ENCODE results near the gene CYP2U1. TPM values are rescaled to one million over a fixed set of nuclear protein-coding genes. Genes with fewer than 3 reads are reported as not detected.

The CYP2U1 gene
- total RNA-seq = 10 to 100 TPM; 14.9 to 34.0 (median 27.3) TPM

DNA sequence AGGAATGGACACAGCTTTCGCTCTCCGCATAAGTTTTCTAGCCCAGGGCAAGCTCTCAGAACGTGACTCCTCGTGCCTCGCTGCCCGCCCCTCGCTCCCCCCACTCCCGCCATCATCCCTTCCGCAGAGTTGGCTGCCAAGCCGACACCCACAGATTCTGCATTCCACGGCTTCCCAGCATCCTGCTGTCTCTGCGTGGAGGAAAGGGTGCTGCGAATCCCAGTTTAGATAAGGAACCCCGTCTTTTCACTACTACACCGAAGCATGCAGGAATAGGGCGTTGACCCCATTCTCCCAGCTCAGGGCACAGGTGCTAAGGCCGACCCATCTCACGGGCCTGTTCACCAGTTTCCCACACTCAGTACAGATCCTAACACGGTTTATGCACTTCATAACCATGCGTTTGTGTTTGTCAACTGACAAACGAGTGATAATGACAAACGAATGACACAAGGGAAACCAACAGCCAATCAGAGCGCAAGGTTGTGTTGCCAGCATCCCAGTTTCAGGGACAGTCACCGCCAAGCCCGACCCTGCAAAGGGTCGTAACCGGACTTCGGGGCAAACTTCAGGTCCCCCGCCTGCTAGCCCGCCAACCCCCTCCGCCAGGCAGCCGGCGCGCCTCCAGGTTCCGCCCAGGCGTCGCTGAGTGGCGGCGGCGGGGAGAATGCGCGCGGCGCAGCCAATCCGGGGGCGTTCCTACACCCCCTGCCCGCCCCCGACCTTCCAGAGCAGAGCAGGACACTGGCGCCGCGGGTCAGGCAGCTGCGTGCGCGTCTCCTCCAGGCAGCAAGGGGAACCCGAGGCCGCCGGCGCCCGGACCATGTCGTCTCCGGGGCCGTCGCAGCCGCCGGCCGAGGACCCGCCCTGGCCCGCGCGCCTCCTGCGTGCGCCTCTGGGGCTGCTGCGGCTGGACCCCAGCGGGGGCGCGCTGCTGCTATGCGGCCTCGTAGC lies at the start of gene CYP2U1:
Gene CYP2U1 (plus strand): TSS at position 729 of the 954 bp plus-strand sequence. CDS start 95 bp downstream, at position 824.
- peak; percentile 97 for ATAC-seq
- Histone ChIP-seq H3K9me3 (no peaks in the 10 kb centered on the region), H3K27ac (peak within 1 kb of the TSS; percentile 63 to 91 (median 90)), H3K4me3 (peak within 1 kb of the TSS; percentile 69 to 76), H3K4me1 (peaks cover 6 to 37% (median 8%) of the 10 kb centered on the region in 3 donors), H3K27me3 (no peaks in the 10 kb centered on the region), H3K36me3 (no peaks in the 10 kb centered on the region)
- 0 to 1% methylated on average over 2 to 14 of the region's 78 CpGs for WGBS, 2 donors (ENCODE audit: low coverage in 1 of 2)
- TF ChIP-seq POLR2AphosphoS5 (IDR thresholded peaks at IDR 0.05) (peak; percentile 65), CTCF (IDR thresholded peaks at IDR 0.05) (peak in 3 of 4 experiments; percentile 45 to 54 (median 47)), POLR2A (IDR thresholded peaks at IDR 0.05) (peak; percentile 74 to 83), EP300 (IDR thresholded peaks at IDR 0.05) (no peak)

- Histone ChIP-seq H3K36me3 (no peaks in the 10 kb centered on the region), H3K9me3 (no peaks in the 10 kb centered on the region), H3K4me3 (no peak overlapping the region), H3K4me1 (peaks cover 0 to 11% (median 2%) of the 10 kb centered on the region in 3 donors), H3K27ac (no peak overlapping the region), H3K27me3 (no peaks in the 10 kb centered on the region)
- no peak for ATAC-seq
- no peak for TF ChIP-seq POLR2AphosphoS5 (IDR thresholded peaks at IDR 0.05)
- TF ChIP-seq POLR2A (IDR thresholded peaks at IDR 0.05) = no peak
- TF ChIP-seq CTCF (IDR thresholded peaks at IDR 0.05) = no peak
- TF ChIP-seq EP300 (IDR thresholded peaks at IDR 0.05) = no peak
Observed at GRCh38 chr4:107885865-107886264, 45.5 kb upstream of the CYP2U1 start.

GRCh38 chr4:107888237-107888636 lies 43.1 kb upstream of the CYP2U1 start:
- no peak overlapping the region for H3K27ac ChIP-seq
- ATAC-seq = no peak

GRCh38 chr4:107890779-107891178 lies 40.6 kb upstream of the CYP2U1 start:
- H3K27me3 ChIP-seq = no peaks in the 10 kb centered on the region
- TF ChIP-seq POLR2A (IDR thresholded peaks at IDR 0.05) = no peak
- no peak for TF ChIP-seq CTCF (IDR thresholded peaks at IDR 0.05)
- TF ChIP-seq EP300 (IDR thresholded peaks at IDR 0.05) = no peak
- TF ChIP-seq POLR2AphosphoS5 (IDR thresholded peaks at IDR 0.05) = no peak
- peaks cover 9 to 30% (median 26%) of the 10 kb centered on the region in 3 donors for H3K4me1 ChIP-seq
- H3K36me3 ChIP-seq = no peaks in the 10 kb centered on the region
- ATAC-seq = no peak
- WGBS, 2 donors (ENCODE audit: low coverage in 1 of 2) = 79 to 93% methylated on average over 2 of the region's 2 CpGs
- H3K27ac ChIP-seq = no peak overlapping the region
- H3K4me3 ChIP-seq = no peak overlapping the region
- no peaks in the 10 kb centered on the region for H3K9me3 ChIP-seq

More at GRCh38 chr4:107888237-107888636, 43.1 kb upstream of the CYP2U1 start:
- no peaks in the 10 kb centered on the region for H3K36me3 ChIP-seq
- no peak for TF ChIP-seq EP300 (IDR thresholded peaks at IDR 0.05)
- TF ChIP-seq POLR2A (IDR thresholded peaks at IDR 0.05) = no peak
- no peak for TF ChIP-seq POLR2AphosphoS5 (IDR thresholded peaks at IDR 0.05)
- no peak for TF ChIP-seq CTCF (IDR thresholded peaks at IDR 0.05)
- H3K27me3 ChIP-seq = no peaks in the 10 kb centered on the region
- 49 to 68% methylated on average over 2 of the region's 2 CpGs for WGBS, 2 donors (ENCODE audit: low coverage in 1 of 2)
- H3K4me1 ChIP-seq = peaks cover 4 to 15% (median 4%) of the 10 kb centered on the region in 3 donors
- no peaks in the 10 kb centered on the region for H3K9me3 ChIP-seq
- no peak overlapping the region for H3K4me3 ChIP-seq
